ENCODE results near the gene TNFRSF14. TPM values are rescaled to one million over a fixed set of nuclear protein-coding genes. Genes with fewer than 3 reads are reported as not detected.

The TNFRSF14 gene
- total and polyA plus RNA-seq, 2 of the 13 experiments (the other 11 are each of a cell fraction or from before 2014, with no cell fraction given): 11.9 to 49.9 TPM

DNA sequence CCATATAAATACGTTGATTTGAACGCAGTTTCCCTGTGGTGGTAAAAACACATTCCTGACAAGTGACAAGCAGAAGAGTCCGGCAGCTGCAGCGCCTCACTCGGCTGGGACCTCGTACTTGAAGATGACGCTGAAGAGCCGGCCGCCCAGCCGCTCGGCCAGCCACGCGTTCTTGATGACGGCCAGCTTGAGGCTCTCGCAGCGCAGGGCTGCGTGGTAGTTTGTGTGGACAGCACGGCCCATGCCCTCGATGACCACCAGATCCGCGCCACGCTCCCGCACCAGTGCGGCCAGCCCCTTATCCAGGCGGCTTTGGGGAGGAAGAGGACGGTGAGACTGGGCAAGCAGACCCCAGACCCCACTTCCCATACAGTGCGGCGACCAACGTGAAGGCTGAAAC, 47.4 kb upstream of the TNFRSF14 start:
- no TSS peak for BruUV-seq (replicated peaks)
- Histone ChIP-seq H3K9ac (ENCODE audit: insufficient read depth, low read depth, low read length) (no peak overlapping the region), H3K27ac (ENCODE audit: extremely low read length, insufficient read depth, low read length) (no peak overlapping the region), H3K79me2 (ENCODE audit: insufficient read depth, low read length) (no peaks in the 10 kb centered on the region), H3K4me1 (ENCODE audit: insufficient read depth, low read length) (no peaks in the 10 kb centered on the region), H3K36me3 (replicated peaks in 1 of 2; ENCODE audit: control insufficient read depth in 1 of 2, insufficient read depth in 2 of 2, low read length in 2 of 2) (peaks cover 13 to 35% of the 10 kb centered on the region in 2 experiments), H3K9me3 (ENCODE audit: low read length) (no peaks in the 10 kb centered on the region), H3K27me3 (ENCODE audit: control insufficient read depth in 1 of 2, insufficient read depth in 2 of 2, low read length in 2 of 2) (peaks cover 8 to 20% of the 10 kb centered on the region in 2 experiments), H2AFZ (ENCODE audit: low read length) (no peak overlapping the region), H3K4me2 (ENCODE audit: low read depth, low read length) (no peak overlapping the region), H4K20me1 (ENCODE audit: insufficient read depth, low read length) (no peaks in the 10 kb centered on the region), H3K4me3 (replicated peaks in 1 of 3; ENCODE audit: insufficient read depth in 1 of 3, low read depth in 2 of 3, low read length in 3 of 3) (no peak overlapping the region)
- ATAC-seq (no peak), DNase-seq (ENCODE audit: low spot score) (no peak), FAIRE-seq (no peak)
- POLR2A ChIA-PET: no interaction called here
- in situ Hi-C loops (cut with HindIII; ENCODE audit: extremely low pct_ligation_motif_present, low pct_unique_long_range_greater_than_20kb): loop anchor here (25.0 kb wide), 1 partner anchor 321 kb away; the partner anchor contains the start of gene FAAP20
- WGBS (ENCODE audit: low lambda C conversion rate): 96% methylated on average over 18 of the region's 29 CpGs
- CTCF ChIA-PET (ENCODE audit: low intra/inter-chr PET ratio, low total read pairs): no interaction called here
- intact Hi-C loops (cut with micrococcal nuclease; ENCODE audit: unreplicated experiment): no loop called here
- TF ChIP-seq ZNF138 (CRISPR knock-in tag; IDR thresholded peaks at IDR 0.05; ENCODE audit: low read depth) (no peak), FOXA1 (IDR thresholded peaks at IDR 0.05) (no peak), FOXA1 (CRISPR knock-in tag; IDR thresholded peaks at IDR 0.05) (no peak), ATF7 (IDR thresholded peaks at IDR 0.05) (no peak), ATF7 (CRISPR knock-in tag; IDR thresholded peaks at IDR 0.05) (no peak), GATA4 (IDR thresholded peaks at IDR 0.05; ENCODE audit: borderline replicate concordance, low read depth) (no peak), TEAD3 (CRISPR knock-in tag; optimal IDR thresholded peaks at IDR 0.05; ENCODE audit: borderline replicate concordance) (no peak), SMAD9 (CRISPR knock-in tag; IDR thresholded peaks at IDR 0.05) (no peak), RFX5 (IDR thresholded peaks at IDR 0.05; ENCODE audit: low read depth, low read length) (no peak), ZNF577 (CRISPR knock-in tag; IDR thresholded peaks at IDR 0.05; ENCODE audit: borderline replicate concordance, low read depth) (no peak), TAF15 (IDR thresholded peaks at IDR 0.05; ENCODE audit: low read depth, low read length, poor library complexity, severe bottlenecking) (no peak), ZNF891 (CRISPR knock-in tag; IDR thresholded peaks at IDR 0.05) (no peak), ZNF256 (CRISPR knock-in tag; conservative IDR thresholded peaks at IDR 0.05) (no peak)
- TF ChIP-seq, protein P1, sequence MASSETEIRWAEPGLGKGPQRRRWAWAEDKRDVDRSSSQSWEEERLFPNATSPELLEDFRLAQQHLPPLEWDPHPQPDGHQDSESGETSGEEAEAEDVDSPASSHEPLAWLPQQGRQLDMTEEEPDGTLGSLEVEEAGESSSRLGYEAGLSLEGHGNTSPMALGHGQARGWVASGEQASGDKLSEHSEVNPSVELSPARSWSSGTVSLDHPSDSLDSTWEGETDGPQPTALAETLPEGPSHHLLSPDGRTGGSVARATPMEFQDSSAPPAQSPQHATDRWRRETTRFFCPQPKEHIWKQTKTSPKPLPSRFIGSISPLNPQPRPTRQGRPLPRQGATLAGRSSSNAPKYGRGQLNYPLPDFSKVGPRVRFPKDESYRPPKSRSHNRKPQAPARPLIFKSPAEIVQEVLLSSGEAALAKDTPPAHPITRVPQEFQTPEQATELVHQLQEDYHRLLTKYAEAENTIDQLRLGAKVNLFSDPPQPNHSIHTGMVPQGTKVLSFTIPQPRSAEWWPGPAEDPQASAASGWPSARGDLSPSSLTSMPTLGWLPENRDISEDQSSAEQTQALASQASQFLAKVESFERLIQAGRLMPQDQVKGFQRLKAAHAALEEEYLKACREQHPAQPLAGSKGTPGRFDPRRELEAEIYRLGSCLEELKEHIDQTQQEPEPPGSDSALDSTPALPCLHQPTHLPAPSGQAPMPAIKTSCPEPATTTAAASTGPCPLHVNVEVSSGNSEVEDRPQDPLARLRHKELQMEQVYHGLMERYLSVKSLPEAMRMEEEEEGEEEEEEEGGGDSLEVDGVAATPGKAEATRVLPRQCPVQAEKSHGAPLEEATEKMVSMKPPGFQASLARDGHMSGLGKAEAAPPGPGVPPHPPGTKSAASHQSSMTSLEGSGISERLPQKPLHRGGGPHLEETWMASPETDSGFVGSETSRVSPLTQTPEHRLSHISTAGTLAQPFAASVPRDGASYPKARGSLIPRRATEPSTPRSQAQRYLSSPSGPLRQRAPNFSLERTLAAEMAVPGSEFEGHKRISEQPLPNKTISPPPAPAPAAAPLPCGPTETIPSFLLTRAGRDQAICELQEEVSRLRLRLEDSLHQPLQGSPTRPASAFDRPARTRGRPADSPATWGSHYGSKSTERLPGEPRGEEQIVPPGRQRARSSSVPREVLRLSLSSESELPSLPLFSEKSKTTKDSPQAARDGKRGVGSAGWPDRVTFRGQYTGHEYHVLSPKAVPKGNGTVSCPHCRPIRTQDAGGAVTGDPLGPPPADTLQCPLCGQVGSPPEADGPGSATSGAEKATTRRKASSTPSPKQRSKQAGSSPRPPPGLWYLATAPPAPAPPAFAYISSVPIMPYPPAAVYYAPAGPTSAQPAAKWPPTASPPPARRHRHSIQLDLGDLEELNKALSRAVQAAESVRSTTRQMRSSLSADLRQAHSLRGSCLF (CRISPR knock-in tag; IDR thresholded peaks at IDR 0.05; ENCODE audit: borderline replicate concordance): no peak
- TF ChIP-seq, protein P2, sequence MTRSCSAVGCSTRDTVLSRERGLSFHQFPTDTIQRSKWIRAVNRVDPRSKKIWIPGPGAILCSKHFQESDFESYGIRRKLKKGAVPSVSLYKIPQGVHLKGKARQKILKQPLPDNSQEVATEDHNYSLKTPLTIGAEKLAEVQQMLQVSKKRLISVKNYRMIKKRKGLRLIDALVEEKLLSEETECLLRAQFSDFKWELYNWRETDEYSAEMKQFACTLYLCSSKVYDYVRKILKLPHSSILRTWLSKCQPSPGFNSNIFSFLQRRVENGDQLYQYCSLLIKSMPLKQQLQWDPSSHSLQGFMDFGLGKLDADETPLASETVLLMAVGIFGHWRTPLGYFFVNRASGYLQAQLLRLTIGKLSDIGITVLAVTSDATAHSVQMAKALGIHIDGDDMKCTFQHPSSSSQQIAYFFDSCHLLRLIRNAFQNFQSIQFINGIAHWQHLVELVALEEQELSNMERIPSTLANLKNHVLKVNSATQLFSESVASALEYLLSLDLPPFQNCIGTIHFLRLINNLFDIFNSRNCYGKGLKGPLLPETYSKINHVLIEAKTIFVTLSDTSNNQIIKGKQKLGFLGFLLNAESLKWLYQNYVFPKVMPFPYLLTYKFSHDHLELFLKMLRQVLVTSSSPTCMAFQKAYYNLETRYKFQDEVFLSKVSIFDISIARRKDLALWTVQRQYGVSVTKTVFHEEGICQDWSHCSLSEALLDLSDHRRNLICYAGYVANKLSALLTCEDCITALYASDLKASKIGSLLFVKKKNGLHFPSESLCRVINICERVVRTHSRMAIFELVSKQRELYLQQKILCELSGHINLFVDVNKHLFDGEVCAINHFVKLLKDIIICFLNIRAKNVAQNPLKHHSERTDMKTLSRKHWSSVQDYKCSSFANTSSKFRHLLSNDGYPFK (CRISPR knock-in tag; IDR thresholded peaks at IDR 0.05; ENCODE audit: borderline replicate concordance): no peak
- TF ChIP-seq, protein P3, sequence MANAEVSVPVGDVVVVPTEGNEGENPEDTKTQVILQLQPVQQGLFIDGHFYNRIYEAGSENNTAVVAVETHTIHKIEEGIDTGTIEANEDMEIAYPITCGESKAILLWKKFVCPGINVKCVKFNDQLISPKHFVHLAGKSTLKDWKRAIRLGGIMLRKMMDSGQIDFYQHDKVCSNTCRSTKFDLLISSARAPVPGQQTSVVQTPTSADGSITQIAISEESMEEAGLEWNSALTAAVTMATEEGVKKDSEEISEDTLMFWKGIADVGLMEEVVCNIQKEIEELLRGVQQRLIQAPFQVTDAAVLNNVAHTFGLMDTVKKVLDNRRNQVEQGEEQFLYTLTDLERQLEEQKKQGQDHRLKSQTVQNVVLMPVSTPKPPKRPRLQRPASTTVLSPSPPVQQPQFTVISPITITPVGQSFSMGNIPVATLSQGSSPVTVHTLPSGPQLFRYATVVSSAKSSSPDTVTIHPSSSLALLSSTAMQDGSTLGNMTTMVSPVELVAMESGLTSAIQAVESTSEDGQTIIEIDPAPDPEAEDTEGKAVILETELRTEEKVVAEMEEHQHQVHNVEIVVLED (CRISPR knock-in tag; IDR thresholded peaks at IDR 0.05; ENCODE audit: borderline replicate concordance): no peak

All from HepG2 (cell line).